T-helper 22 cell (primary cell): Measurements from ENCODE around the gene TEX13A.
"Not testable (repeated sequence)": the region's sequence is repeated elsewhere in the genome, so short reads cannot be mapped to it uniquely, and the experiment has no call there.

Experiments used
- DNase-seq: peaks from one replicate; pipeline ENCODE4 v3.0.0-alpha.2; 2020; ENCODE audit warnings: low read depth

The TEX13A gene

DNA sequence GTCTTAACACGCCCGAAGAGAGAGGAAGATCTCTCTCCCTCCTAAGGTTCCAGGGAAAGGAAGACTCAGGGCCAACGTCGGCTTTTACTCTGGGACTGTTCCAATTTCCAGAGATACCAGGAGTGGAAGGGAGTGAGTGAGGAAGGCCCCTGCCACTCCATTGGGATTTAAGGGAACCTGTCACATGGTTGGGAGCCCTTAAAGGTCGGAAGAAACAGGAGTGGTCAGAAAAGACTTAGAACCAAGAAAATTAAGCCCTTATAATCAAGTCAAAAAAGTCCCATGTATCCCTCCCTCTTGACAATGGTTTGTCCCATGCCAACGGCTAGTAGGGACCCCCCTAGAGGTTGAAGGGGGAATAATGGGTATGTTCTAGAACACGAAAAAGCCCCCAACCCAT, at the start of gene TEX13A:
Gene TEX13A (minus strand): TSS at position 59 of the 400 bp plus-strand sequence. CDS start 297 bp downstream, outside the sequence.
- no peak for DNase-seq

- DNase-seq: no peak
Measured at GRCh38 chrX:105269386-105269785, 48.9 kb upstream of the TEX13A start.

DNA sequence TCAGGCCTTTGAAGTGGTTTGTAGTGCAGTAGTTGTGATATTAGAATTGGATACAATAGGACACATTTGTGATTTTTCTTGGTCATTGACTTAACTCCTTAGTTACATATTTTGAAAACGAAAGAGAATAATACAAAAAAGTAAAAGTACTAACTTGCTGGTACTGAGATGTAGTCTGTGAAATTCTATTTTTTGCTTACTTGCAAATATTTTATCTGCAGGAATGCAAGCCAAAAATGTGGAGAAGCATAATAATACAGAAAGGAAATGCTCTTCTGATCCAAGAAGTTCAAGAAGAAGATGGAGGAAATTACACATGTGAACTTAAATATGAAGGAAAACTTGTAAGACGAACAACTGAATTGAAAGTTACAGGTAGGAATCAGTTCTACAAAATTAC, 46.7 kb upstream of the TEX13A start:
- DNase-seq: no peak

DNA sequence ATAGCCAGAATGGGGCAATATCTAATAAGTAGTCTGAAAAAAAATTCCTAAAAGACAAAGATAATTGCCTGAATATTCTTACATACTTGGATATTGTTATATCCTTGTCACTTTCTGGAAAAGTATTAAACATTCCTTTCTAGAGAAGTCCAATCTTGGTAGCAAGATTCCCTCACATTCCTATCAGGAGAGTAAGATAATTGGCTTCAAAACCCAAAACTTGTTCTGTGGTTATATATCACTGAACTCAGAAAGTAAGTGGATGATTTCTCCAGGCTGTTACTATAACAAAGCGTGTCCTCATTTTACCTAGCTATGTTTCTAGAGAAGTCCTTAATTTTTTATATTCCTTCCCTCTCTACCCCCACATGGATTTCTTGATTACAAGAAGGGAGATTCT, 46.0 kb upstream of the TEX13A start:
- DNase-seq: no peak

GRCh38 chrX:105265093-105265492, 44.6 kb upstream of the TEX13A start:
- no peak for DNase-seq

- no peak for DNase-seq
Measured at GRCh38 chrX:105263801-105264200, 43.3 kb upstream of the TEX13A start.

GRCh38 chrX:105263171-105263570, 42.7 kb upstream of the TEX13A start:
- no peak for DNase-seq

DNA sequence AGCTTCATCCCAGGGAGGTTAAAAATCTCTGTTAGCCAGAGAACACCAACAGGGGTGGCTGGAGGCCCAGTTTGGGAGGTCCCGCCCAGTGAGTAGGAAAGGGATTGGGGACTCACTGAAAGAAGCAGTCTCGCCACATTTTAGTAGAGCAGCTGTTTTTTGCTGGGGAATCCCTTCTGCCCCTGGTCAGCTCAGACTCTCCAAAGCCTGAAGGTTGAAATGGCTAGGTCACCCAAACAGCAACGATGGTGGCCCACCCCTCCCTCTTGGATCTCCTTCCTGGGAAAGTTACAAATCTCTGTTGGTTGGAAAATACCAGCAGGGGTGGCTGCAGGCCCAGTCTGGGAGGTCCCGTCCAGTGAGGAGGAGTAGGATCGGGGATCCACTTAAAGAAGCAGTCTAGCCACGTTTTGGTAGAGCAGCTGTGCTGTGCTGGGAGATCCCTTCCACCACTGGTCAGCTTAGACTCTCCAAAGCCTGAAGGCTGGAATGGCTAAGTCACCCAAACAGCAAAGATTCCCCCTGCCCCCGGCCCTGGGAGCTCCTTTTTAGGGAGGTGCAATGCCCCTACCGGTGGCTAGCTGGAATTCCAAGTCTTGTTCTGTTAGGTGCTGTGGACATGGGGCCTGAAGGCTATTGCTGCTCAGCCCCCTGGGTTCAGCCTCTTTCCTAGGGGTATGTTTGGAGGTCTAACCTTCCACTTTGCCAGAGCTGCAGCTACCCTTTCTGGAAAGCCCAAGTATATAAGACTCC, 40.0 kb upstream of the TEX13A start:
- DNase-seq: no peak

DNA sequence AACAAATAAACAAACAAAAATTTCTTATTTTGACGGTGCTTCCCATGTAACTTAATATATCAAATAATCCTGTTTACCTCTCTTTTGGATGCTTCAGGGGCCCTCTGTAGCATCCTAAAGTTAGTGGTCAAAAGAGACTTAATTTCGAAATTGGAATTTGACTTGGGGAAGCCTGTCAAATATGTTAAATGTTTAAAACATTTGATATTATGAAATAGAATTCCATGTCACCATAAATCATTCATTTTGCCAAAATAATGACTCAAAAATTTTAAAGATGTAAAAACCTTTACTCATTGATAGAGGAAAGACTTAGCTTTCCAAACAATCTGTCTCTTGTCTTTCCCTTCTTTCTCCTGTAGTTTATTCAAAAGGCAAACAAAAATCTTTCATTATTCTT, 20.6 kb upstream of the TEX13A start:
- DNase-seq: no peak

DNA sequence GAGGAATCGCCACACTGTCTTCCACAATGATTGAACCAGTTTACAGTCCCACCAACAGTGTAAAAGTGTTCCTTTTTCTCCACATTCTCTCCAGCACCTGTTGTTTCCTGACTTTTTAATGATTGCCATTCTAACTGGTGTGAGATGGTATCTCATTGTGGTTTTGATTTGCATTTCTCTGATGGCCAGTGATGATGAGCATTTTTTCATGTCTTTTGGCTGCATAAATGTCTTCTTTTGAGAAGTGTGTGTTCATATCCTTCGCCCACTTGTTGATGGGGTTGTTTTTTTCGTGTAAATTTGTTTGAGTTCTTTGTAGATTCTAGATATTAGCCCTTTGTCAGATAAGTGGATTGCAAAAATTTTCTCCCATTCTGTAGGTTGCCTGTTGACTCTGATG, 16.9 kb upstream of the TEX13A start:
- DNase-seq: not testable (repeated sequence)

- no peak for DNase-seq
Measured at GRCh38 chrX:105229146-105229545, 8.7 kb upstream of the TEX13A start.

DNA sequence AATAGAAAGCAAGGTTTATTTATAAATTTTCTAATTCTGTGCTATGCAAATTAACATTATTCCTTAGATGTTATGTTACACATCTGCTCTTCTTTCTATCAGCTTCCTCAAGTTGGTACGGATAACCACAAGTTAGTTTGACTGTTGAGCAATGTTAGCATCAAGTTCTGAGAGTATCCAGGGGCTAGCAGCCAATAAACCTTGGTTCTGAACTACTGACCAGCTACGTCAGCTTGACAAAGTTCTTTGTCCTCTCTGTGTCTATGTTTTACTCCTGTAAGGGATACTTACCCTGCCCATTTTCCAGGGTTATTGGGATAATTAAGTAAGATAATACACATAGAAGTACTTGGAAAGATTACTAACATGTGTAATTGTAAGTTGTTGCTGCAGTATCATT, 8.1 kb upstream of the TEX13A start:
- no peak for DNase-seq

GRCh38 chrX:105226499-105226898, 6.0 kb upstream of the TEX13A start:
- no peak for DNase-seq

- DNase-seq: no peak
Measured at GRCh38 chrX:105221374-105221773, 880 bp upstream of the TEX13A start.

DNA sequence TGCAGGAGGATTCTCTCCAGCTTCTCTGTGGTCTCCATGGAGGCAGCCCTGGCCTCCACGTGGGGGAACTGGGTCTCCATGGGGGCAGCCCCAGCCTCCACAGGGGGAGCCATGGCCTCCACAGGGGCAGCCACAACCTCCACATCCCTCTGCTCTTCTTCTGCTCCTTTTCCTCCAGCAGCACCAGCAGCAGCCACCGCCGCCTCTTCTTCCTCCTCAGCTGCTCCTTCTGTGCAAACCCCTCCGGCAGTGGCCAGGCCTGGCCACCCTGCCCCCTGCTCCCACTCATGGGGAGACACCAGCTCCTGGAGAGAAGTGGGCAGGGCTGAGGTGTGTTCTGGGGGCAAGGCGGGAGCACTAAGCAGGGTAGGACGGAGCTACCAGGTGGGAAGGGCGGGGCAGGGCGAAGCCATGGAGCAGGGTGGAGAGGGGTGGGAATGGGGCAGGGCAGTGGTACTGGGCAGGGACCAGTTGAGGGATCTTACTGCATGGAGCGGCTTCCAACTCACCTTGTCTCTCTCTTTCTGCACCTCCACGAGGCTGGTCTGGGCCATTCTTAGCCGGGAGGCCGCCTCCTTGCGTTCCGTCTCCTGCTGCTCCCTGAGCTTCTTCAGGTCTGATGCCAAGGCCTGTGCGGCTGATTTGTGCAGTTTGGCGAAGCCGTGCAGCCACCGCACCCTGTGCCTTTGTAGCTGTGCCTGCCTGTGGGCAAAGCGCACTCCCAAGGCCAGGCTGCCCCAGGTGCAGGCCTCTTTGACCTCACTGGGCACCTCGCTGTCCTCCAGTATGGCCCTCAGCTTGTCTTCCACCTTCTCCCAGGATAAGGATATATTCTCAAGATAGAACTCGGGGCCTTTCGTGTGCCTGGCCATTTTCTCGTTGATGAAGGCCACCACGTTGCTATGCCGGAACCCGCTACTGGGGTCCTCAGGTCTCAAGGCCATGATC, 766 bp downstream of the TEX13A start:
- no peak for DNase-seq

DNA sequence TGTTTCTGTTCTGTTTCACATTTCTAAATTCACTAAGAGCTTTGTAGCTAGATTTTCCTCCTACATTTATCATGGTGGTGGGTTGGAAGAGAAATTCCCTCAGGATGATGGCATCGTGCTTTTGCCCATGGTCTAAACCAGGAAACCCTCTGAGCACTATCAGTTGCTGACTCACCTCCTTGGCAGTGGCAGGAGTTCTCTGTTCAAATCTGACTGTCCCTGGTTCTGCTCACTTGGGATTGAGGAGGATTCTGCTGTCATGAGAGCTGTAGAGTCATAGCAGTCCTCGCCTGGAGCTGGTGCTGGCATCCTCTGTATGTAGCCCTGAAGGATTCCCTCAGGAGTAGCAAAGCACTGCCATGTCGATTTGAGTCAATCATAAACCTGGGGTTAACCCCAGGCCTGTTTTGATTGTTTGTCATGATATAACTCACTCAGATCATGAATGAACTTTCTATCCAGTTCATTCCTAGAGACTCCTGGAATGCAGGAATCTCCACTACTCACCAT, 9.4 kb downstream of the TEX13A start:
- DNase-seq: no peak

- no peak for DNase-seq
Measured at GRCh38 chrX:105210258-105210657, 10.2 kb downstream of the TEX13A start.

- no peak for DNase-seq
Measured at GRCh38 chrX:105209406-105209805, 11.1 kb downstream of the TEX13A start.

DNA sequence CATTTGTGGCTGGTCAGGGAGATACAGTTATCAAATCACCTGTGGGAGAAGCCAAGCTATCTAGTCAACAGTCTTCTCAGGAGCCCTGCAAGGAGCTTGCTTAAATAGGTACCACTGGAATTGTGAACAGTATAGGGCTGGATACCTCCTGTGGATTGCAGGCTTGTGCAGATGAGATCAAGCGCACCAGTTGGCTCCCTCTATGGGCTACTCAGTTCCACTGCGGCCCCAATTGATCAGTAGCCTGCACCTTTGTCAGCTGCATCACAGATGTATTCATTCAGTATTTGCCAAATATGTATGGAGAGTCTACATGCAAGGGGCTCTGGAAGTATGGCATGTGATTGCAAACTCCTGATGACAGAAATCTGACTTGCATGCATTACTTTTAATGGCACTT, 28.6 kb downstream of the TEX13A start:
- no peak for DNase-seq

- DNase-seq: no peak
Measured at GRCh38 chrX:105190252-105190853, 30.1 kb downstream of the TEX13A start.

GRCh38 chrX:105189093-105189492, 31.4 kb downstream of the TEX13A start:
- no peak for DNase-seq

- no peak for DNase-seq
Measured at GRCh38 chrX:105179644-105180043, 40.9 kb downstream of the TEX13A start.

DNA sequence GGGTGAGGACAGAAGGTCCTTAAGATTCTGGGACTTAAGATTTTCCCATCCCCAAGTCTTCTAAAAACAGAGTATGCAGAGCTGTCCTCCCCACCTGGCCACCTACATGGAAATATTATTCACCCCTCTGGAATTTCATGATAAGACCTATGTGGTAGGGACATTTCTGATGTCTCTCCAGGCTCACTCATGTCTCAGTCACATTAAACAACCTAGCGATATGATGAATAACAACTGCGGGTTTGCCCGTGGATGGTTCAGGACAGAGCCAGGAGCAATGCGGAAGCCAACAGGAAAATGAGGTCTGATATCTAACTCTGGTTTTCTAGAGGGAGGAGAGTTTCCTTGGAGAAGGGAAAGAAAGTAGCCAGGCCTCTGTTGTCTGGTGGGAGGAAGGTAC, 47.4 kb downstream of the TEX13A start:
- DNase-seq: no peak
